Mesendoderm (in vitro differentiated cells): Measurements from ENCODE around the gene LPCAT3.

ENCODE experiments used
- DNase-seq: peaks from one replicate; pipeline ENCODE4 v3.0.0; 2013
- H2AK5ac ChIP-seq: 2 replicates; pipeline ENCODE4 v1.6.1; 2013; ENCODE audit warnings: low read length, inconsistent platforms
- H2BK120ac ChIP-seq: 2 replicates; pipeline ENCODE4 v1.6.1; 2013; ENCODE audit warnings: low read depth, mild to moderate bottlenecking, low read length, moderate library complexity, mixed read lengths
- H2BK15ac ChIP-seq: replicated peaks from 2 replicates; pipeline ENCODE4 v1.6.1; 2013; ENCODE audit warnings: low read depth, mild to moderate bottlenecking, moderate library complexity
- H2BK5ac ChIP-seq: 2 replicates; pipeline ENCODE4 v1.6.1; 2013; ENCODE audit warnings: low read length, inconsistent platforms
- H3K18ac ChIP-seq: 2 replicates; pipeline ENCODE4 v1.6.1; 2013; ENCODE audit warnings: mild to moderate bottlenecking, low read length, mixed read lengths
- H3K23ac ChIP-seq: one replicate; pipeline ENCODE4 v1.6.1; 2013; ENCODE audit warnings: low read length
- H3K27ac ChIP-seq: 2 replicates; pipeline ENCODE4 v1.5.1; 2013; ENCODE audit warnings: low read depth, mild to moderate bottlenecking, inconsistent platforms, low read length, moderate library complexity
- H3K27me3 ChIP-seq: 2 replicates; pipeline ENCODE4 v1.6.1; 2013; ENCODE audit warnings: low read length, control low read depth, mild to moderate bottlenecking, inconsistent platforms; ENCODE audit not compliant: insufficient read depth, poor library complexity
- H3K36me3 ChIP-seq: 2 replicates; pipeline ENCODE4 v1.6.1; 2013; ENCODE audit warnings: low read length, inconsistent platforms; ENCODE audit not compliant: control insufficient read depth, insufficient read depth
- H3K4ac ChIP-seq: one replicate; pipeline ENCODE4 v1.6.1; 2013; ENCODE audit warnings: low read depth, mild to moderate bottlenecking, low read length, moderate library complexity
- H3K4me1 ChIP-seq: 2 replicates; pipeline ENCODE4 v1.6.1; 2013; ENCODE audit warnings: low read depth, low read length, inconsistent platforms; ENCODE audit not compliant: control insufficient read depth
- H3K4me2 ChIP-seq: 2 replicates; pipeline ENCODE4 v1.6.1; 2013; ENCODE audit warnings: low read length
- H3K4me3 ChIP-seq: 2 replicates; pipeline ENCODE4 v1.5.1; 2013; ENCODE audit warnings: mild to moderate bottlenecking, low read length
- H3K56ac ChIP-seq: one replicate; pipeline ENCODE4 v1.6.1; 2013; ENCODE audit warnings: low read length
- H3K79me1 ChIP-seq: 2 replicates; pipeline ENCODE4 v1.6.1; 2013; ENCODE audit warnings: low read length, inconsistent platforms
- H3K79me2 ChIP-seq: 2 replicates; pipeline ENCODE4 v1.6.1; 2013; ENCODE audit warnings: mild to moderate bottlenecking, low read length; ENCODE audit not compliant: control insufficient read depth, insufficient read depth
- H3K9ac ChIP-seq: 2 replicates; pipeline ENCODE4 v1.6.1; 2013; ENCODE audit warnings: low read length, inconsistent platforms
- H4K5ac ChIP-seq: one replicate; pipeline ENCODE4 v1.6.1; 2013; ENCODE audit warnings: low read length
- H4K8ac ChIP-seq: one replicate; pipeline ENCODE4 v1.6.1; 2013; ENCODE audit warnings: low read depth, mild to moderate bottlenecking, control low read depth, low read length, moderate library complexity
- WGBS: extraction: QIAGEN DNeasy Blood & Tissue Kit; methylation state at CpG from one replicate; pipeline ENCODE4 v1.1.7; 2013; ENCODE audit warnings: low lambda C conversion rate, missing lambda C conversion rate; ENCODE audit not compliant: insufficient coverage; ENCODE audit errors: extremely low coverage; 5-methylcytosine and 5-hydroxymethylcytosine counted together

The LPCAT3 gene

GRCh38 chr12:7035463-7035862 lies 17.2 kb upstream of the LPCAT3 start:
- Histone ChIP-seq H4K5ac (no peak overlapping the region), H3K18ac (no peak overlapping the region), H3K4me1 (no peaks in the 10 kb centered on the region), H2BK15ac (no peak overlapping the region), H2AK5ac (no peak overlapping the region), H3K9ac (no peak overlapping the region), H4K8ac (no peak overlapping the region), H3K79me1 (no peaks in the 10 kb centered on the region), H3K4me2 (no peak overlapping the region), H3K79me2 (no peaks in the 10 kb centered on the region), H3K23ac (no peak overlapping the region), H3K4ac (no peak overlapping the region), H2BK5ac (no peak overlapping the region), H3K36me3 (no peaks in the 10 kb centered on the region), H3K56ac (no peak overlapping the region), H3K27me3 (no peaks in the 10 kb centered on the region), H3K27ac (no peak overlapping the region), H2BK120ac (no peak overlapping the region), H3K4me3 (no peak overlapping the region)
- no peak for DNase-seq
- WGBS: 100% methylated on average over 1 of the region's 2 CpGs

GRCh38 chr12:7034464-7034863 lies 16.2 kb upstream of the LPCAT3 start:
- H3K36me3 ChIP-seq: no peaks in the 10 kb centered on the region
- no peaks in the 10 kb centered on the region for H3K79me2 ChIP-seq
- no peaks in the 10 kb centered on the region for H3K27me3 ChIP-seq
- no peak for DNase-seq
- H3K27ac ChIP-seq: no peak overlapping the region
- H2BK15ac ChIP-seq: no peak overlapping the region
- H2BK5ac ChIP-seq: no peak overlapping the region
- H3K4me3 ChIP-seq: no peak overlapping the region
- no peak overlapping the region for H4K8ac ChIP-seq
- WGBS: no CpG with 5 or more reads among the region's 1 CpG
- no peak overlapping the region for H4K5ac ChIP-seq
- no peaks in the 10 kb centered on the region for H3K79me1 ChIP-seq
- H3K9ac ChIP-seq: no peak overlapping the region
- no peak overlapping the region for H3K56ac ChIP-seq
- no peak overlapping the region for H2AK5ac ChIP-seq
- no peak overlapping the region for H2BK120ac ChIP-seq
- H3K4me2 ChIP-seq: no peak overlapping the region
- no peak overlapping the region for H3K4ac ChIP-seq
- no peaks in the 10 kb centered on the region for H3K4me1 ChIP-seq
- H3K23ac ChIP-seq: no peak overlapping the region
- no peak overlapping the region for H3K18ac ChIP-seq

GRCh38 chr12:7032990-7033389 lies 14.7 kb upstream of the LPCAT3 start:
- no peaks in the 10 kb centered on the region for H3K27me3 ChIP-seq
- no peak for DNase-seq

GRCh38 chr12:7031306-7031705 lies 13.0 kb upstream of the LPCAT3 start:
- Histone ChIP-seq H2AK5ac (no peak overlapping the region), H4K5ac (no peak overlapping the region), H3K79me2 (no peaks in the 10 kb centered on the region), H3K27me3 (no peaks in the 10 kb centered on the region), H3K27ac (no peak overlapping the region), H3K4me3 (no peak overlapping the region), H2BK5ac (no peak overlapping the region), H3K18ac (no peak overlapping the region), H3K4me2 (no peak overlapping the region), H3K4me1 (no peaks in the 10 kb centered on the region), H3K56ac (no peak overlapping the region), H3K4ac (no peak overlapping the region), H2BK15ac (no peak overlapping the region), H3K23ac (no peak overlapping the region), H3K79me1 (no peaks in the 10 kb centered on the region), H3K36me3 (no peaks in the 10 kb centered on the region), H4K8ac (no peak overlapping the region), H3K9ac (no peak overlapping the region), H2BK120ac (no peak overlapping the region)
- no peak for DNase-seq
- WGBS: no CpG with 5 or more reads among the region's 6 CpGs

More at GRCh38 chr12:7032990-7033389, 14.7 kb upstream of the LPCAT3 start:
- Histone ChIP-seq H3K18ac (no peak overlapping the region), H3K36me3 (no peaks in the 10 kb centered on the region), H3K23ac (no peak overlapping the region), H2BK5ac (no peak overlapping the region), H3K9ac (no peak overlapping the region), H3K79me2 (no peaks in the 10 kb centered on the region), H2BK15ac (no peak overlapping the region), H3K4me3 (no peak overlapping the region), H2BK120ac (no peak overlapping the region), H4K5ac (no peak overlapping the region), H3K56ac (no peak overlapping the region), H2AK5ac (no peak overlapping the region), H3K4ac (no peak overlapping the region), H3K79me1 (no peaks in the 10 kb centered on the region), H4K8ac (no peak overlapping the region), H3K4me2 (no peak overlapping the region), H3K27ac (no peak overlapping the region), H3K4me1 (no peaks in the 10 kb centered on the region)
- no CpG with 5 or more reads among the region's 2 CpGs for WGBS

GRCh38 chr12:7026854-7027253 lies 8.6 kb upstream of the LPCAT3 start:
- H2BK15ac ChIP-seq: no peak overlapping the region
- no peaks in the 10 kb centered on the region for H3K27me3 ChIP-seq
- no peak overlapping the region for H3K9ac ChIP-seq
- no peaks in the 10 kb centered on the region for H3K36me3 ChIP-seq
- H3K79me2 ChIP-seq: no peaks in the 10 kb centered on the region
- no peak overlapping the region for H2BK120ac ChIP-seq
- no peak overlapping the region for H3K18ac ChIP-seq
- no peak overlapping the region for H3K4me2 ChIP-seq
- no peak overlapping the region for H3K23ac ChIP-seq
- no peak overlapping the region for H4K5ac ChIP-seq
- H3K4me1 ChIP-seq: no peaks in the 10 kb centered on the region
- H3K27ac ChIP-seq: no peak overlapping the region
- H2AK5ac ChIP-seq: no peak overlapping the region
- DNase-seq: no peak
- no CpG with 5 or more reads among the region's 1 CpG for WGBS
- H3K4ac ChIP-seq: no peak overlapping the region
- no peak overlapping the region for H3K56ac ChIP-seq
- H4K8ac ChIP-seq: no peak overlapping the region
- H3K79me1 ChIP-seq: no peaks in the 10 kb centered on the region
- H2BK5ac ChIP-seq: no peak overlapping the region
- H3K4me3 ChIP-seq: no peak overlapping the region

GRCh38 chr12:7023114-7023513 lies 4.8 kb upstream of the LPCAT3 start:
- H3K4me2 ChIP-seq: no peak overlapping the region
- H3K36me3 ChIP-seq: no peaks in the 10 kb centered on the region
- H3K18ac ChIP-seq: no peak overlapping the region
- no peak overlapping the region for H2BK15ac ChIP-seq
- H3K56ac ChIP-seq: no peak overlapping the region
- H3K23ac ChIP-seq: no peak overlapping the region
- no peak overlapping the region for H3K4me3 ChIP-seq
- no peak overlapping the region for H3K9ac ChIP-seq
- H4K8ac ChIP-seq: no peak overlapping the region
- no peaks in the 10 kb centered on the region for H3K79me1 ChIP-seq
- H2BK5ac ChIP-seq: no peak overlapping the region
- no peaks in the 10 kb centered on the region for H3K27me3 ChIP-seq
- H2AK5ac ChIP-seq: no peak overlapping the region
- no peak overlapping the region for H3K4ac ChIP-seq
- no peak overlapping the region for H4K5ac ChIP-seq
- H3K27ac ChIP-seq: no peak overlapping the region
- WGBS: no CpG with 5 or more reads among the region's 3 CpGs
- no peak overlapping the region for H2BK120ac ChIP-seq
- no peaks in the 10 kb centered on the region for H3K79me2 ChIP-seq
- no peak for DNase-seq
- no peaks in the 10 kb centered on the region for H3K4me1 ChIP-seq
